22Rv1 (cell line): ENCODE data around the gene ABCC8.

Source experiments
- ZFX ChIP-seq: fragments of 450-650 bp; IDR thresholded peaks from 2 replicates; pipeline ENCODE4 v1.6.1; 2017; ENCODE audit warnings: antibody characterized with exemption, borderline replicate concordance
- TF ChIP-seq, protein P1 (sequence below): fragments of 450-650 bp; IDR thresholded peaks from 2 replicates; pipeline ENCODE4 v1.5.1; 2017; ENCODE audit warnings: mild to moderate bottlenecking

GRCh38 chr11:17449158-17449557 is 27.5 kb downstream of the ABCC8 start:
- TF ChIP-seq ZFX, result no peak
- TF ChIP-seq, protein P1, sequence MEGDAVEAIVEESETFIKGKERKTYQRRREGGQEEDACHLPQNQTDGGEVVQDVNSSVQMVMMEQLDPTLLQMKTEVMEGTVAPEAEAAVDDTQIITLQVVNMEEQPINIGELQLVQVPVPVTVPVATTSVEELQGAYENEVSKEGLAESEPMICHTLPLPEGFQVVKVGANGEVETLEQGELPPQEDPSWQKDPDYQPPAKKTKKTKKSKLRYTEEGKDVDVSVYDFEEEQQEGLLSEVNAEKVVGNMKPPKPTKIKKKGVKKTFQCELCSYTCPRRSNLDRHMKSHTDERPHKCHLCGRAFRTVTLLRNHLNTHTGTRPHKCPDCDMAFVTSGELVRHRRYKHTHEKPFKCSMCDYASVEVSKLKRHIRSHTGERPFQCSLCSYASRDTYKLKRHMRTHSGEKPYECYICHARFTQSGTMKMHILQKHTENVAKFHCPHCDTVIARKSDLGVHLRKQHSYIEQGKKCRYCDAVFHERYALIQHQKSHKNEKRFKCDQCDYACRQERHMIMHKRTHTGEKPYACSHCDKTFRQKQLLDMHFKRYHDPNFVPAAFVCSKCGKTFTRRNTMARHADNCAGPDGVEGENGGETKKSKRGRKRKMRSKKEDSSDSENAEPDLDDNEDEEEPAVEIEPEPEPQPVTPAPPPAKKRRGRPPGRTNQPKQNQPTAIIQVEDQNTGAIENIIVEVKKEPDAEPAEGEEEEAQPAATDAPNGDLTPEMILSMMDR, result no peak
